ENCODE data around the gene CCDC24.
A peak's percentile ranks its signal among the peaks of the same experiment; 100 is the strongest.

GRCh38 chr1:43969746-43970466 lies 21.5 kb upstream of the CCDC24 start, which contains the start of gene DPH2:
- TF ChIP-seq POLR2A (IDR thresholded peaks at IDR 0.05) = peak in 1 of 4 donors; percentile 45
- no peak for TF ChIP-seq EP300 (IDR thresholded peaks at IDR 0.05)
- TF ChIP-seq CTCF (IDR thresholded peaks at IDR 0.05) = peak in 5 of 6 experiments; percentile 22 to 36 (median 33)
